Measurements from ENCODE around the gene MSI2.

Gene MSI2

GRCh38 chr17:57541049-57541448, 284.7 kb downstream of the MSI2 start:
- DNase-seq (ENCODE audit: low spot score): no peak

DNA sequence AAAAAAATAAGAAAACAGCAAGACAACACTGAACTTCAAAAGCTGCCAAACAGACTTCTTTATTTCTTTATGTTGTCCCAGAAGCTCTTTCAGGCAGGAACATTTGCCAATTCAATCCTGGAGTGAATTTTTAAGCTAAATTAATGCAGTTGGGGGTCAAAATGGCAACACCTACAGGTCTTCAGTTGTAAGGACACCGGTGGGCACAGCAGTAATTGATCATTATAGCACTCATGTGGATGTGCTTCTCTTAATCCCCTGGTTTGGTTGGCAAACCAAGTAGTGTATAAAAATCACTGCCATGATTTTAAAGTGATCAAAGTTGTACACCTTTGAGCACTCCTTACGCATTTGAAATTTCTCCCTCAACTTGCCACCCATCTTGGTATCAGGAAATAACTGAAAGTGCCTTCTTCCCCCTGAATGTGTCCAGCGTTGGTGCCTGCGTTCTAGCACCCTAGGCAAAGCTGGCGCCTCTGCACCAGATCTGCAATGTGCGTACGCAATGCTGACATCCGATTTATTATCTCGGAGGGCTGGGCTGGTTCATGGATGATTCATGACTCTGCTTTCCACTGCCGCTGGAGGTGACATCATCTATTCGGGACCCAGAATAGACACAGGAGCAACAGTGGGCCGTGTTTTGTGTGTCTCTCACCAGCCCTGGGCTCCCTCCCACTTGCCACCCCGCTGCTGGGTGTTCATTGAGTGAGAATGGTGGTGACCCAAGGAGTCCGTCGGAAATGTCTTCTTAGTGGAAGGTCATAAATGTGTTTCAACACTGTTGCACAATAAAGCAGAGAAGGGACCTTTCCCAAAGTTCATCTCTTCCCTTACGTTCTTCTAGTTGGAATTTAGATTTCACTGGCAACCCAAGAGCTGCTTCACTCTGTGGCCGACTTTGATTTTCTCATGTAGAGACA, 285.4 kb downstream of the MSI2 start:
- DNase-seq (ENCODE audit: low spot score): no peak

GRCh38 chr17:57542510-57542909, 286.2 kb downstream of the MSI2 start:
- DNase-seq (ENCODE audit: low spot score): no peak

GRCh38 chr17:57543230-57543629, 286.9 kb downstream of the MSI2 start:
- no peak for DNase-seq (ENCODE audit: low spot score)

DNA sequence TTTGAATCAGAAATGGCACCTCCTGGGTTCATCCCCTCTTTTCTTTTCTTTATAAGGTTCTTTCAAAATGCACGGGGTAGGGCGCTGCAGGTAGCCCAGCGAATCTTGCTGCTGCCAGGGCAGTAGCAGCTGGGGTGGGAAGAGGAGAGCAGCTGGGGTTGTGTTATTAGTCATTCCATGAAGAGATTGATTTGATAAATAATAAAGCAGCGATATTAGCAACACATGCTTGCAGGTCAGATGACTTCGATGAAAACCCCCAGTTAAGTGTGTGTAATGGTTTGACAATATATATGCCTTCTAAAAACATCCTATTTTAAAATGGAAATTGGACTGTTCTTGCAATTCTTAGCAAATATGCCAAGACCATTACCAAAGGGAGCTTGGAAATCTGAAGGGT, 288.1 kb downstream of the MSI2 start:
- DNase-seq (ENCODE audit: low spot score): peak; percentile 61

DNA sequence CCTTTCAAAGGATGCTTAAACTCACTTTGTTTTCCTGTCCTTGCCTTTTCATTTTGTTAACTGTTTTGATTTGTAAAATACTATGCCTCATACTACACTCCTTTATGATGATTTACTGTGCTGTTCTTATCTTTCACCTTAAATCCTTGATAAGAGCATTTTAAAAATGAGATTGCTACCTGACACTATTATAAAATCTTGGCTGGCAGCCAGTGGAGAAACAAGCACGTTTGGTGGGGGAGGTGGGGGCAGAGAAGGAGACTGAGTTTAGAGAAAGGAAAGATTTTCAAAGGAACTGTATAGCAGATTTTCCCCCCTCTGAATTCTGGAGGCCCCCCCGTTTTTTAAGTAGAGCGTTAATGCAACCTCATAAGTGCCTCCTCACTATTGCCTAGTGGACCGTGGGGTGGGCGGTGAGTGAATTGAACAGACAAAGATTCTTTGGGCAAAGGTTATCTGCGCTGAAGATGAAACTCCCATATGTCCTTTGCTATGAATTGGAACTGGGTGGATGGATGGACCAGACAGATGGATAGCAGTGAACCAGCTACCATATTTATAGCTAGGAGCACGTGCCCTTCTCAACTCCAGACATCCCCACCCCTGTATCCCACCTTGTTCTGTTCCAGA, 288.6 kb downstream of the MSI2 start:
- DNase-seq (ENCODE audit: low spot score): no peak

DNA sequence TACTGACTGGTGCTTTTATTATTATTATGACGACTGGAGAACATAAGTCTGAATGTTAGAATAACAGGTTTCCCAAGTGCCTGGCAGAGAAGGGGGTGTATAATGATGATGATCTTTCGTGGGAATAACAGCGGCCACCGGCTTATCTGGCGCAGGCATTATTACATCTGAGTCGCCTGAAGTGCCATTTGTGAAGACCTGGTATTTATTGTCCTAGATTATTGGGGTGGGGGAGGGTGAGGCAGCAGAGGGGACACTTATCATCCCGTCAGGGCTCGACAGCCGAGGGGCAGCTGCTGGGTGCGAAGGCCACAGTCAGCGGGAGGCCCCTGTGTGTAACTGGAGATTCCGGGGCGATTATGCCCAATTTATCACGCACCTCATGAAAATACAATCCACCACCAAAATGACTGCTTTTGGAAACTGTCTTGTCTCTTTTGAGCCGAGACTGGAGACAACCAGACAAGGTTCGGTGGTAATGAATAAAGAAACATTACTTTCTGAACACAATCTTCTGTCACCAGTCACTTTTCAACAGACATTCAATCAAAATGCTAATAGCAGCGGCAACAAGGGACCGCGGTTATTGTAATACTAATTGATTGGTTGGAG, 289.5 kb downstream of the MSI2 start:
- DNase-seq (ENCODE audit: low spot score): no peak

DNA sequence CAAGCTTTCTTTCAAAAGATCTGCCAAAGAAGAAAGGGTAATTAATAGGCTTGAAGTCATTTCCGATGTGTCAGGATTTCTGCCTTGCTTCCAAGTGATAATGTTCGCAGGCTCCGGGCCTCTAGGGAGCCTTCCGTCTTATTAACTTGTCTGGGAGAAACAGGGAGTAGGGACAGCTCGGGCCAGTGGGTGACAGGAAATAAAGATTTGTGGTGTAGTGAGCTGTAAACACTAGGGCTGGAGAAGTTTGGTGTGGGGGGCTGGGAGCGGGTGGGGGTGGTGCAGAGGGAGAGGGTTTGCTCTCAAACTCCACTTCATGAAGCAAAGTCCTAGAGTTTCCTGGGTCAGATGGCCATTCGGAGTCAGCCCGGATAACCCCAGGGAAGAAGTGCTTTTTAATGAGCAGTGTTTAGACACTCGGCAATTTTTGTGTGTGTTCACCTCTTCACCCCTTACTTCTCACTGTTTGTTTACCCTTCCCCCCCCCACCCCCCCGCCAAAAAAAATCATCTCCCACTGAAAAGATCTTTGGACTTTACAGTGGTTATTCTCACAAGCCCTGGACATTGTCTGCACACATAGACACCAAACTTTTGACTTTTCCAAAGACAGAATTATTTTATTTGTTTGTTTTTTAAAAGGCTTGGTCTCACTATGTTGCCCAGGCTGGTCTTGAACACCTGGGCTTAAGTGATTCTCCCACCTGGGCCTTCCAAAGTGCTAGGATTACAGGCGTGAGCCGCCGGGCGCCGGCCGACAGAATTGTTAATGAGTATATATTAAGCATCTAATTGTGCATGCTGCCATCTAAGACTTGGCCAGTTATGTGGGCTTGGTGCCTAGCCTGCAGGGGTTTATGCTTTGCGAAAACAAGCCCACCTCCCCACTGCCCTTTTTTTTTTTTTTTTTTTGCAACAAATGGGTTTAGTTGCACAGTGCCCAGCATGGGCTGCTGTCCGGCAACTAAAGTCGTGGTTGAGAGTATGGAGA, 292.4 kb downstream of the MSI2 start:
- peak; percentile 75 for DNase-seq (ENCODE audit: low spot score)

- DNase-seq (ENCODE audit: low spot score): no peak
These were observed 293.1 kb downstream of the MSI2 start for GRCh38 chr17:57549468-57549867.

DNA sequence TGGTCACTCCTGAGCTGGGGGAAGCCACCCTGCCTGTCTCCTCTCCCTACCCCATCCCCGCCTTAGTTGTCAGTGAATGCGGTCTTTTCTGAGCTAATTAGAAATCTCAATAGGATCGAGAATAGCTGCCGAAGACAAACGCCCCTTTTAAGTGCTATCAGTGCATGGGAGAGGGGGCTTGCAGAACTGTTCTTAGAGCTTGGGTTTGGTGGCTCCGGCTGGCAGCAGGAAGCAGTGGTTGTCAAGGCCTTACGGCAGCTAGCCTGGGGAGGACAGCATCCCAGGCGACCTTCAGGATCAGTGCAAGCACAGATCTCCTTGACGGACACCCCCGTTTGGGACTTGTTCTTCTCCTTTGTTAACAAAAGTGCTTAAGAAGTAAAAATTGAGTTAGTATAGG, 293.7 kb downstream of the MSI2 start:
- no peak for DNase-seq (ENCODE audit: low spot score)

DNA sequence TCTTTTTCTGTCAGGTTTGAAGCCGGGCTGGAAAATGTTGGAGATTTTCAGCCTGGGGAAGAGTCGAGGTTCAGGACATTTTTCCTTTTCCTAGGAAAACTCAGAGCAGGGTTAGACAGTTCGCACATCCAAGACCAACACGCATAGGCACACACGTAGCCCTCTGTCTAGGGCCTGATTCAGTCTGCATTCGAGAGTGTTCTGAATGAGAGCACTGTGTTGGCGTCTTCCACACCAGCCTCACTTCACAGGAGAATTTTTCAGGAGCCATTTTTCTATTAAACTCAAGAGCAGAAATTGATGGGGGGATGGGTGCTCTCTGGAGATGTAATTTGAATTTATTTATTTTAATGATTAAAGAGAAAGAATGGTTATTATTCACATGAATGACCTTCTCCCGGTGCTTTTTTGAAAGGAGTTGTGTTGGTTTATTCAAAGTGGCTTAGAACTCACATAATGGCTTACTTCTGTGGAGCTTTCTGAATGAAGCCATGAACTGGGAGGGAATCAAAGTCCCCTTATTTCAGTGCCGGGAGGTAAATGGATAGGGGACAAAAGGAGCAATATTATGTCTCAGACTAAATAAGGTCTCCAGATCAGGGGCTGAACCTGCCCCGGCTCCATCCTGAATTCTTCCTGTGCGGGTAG, 294.5 kb downstream of the MSI2 start:
- no peak for DNase-seq (ENCODE audit: low spot score)

- DNase-seq (ENCODE audit: low spot score): no peak
These were observed 295.2 kb downstream of the MSI2 start for GRCh38 chr17:57551321-57552079.

GRCh38 chr17:57552114-57552624, 295.8 kb downstream of the MSI2 start:
- peak; percentile 83 for DNase-seq (ENCODE audit: low spot score)

DNA sequence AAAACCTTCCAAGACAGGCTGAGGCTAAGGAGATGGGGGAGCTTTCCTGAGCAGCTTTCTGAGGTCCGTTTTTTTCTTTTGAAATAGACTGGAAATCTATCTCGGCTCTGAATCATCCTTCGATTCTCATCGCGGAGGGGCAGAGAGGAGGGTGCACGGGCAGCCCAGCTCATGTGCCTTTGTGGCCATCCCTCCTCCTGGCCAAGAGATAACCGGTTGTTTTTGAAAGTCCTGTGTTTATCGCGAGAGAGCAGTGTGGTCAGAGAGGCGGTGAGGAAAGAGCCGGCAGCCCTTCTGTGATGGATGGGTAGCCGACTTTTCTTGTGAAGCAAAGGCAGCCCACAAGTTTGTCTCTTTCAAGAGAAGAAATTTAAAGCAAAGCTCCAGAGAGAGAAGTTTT, 297.2 kb downstream of the MSI2 start:
- no peak for DNase-seq (ENCODE audit: low spot score)

DNA sequence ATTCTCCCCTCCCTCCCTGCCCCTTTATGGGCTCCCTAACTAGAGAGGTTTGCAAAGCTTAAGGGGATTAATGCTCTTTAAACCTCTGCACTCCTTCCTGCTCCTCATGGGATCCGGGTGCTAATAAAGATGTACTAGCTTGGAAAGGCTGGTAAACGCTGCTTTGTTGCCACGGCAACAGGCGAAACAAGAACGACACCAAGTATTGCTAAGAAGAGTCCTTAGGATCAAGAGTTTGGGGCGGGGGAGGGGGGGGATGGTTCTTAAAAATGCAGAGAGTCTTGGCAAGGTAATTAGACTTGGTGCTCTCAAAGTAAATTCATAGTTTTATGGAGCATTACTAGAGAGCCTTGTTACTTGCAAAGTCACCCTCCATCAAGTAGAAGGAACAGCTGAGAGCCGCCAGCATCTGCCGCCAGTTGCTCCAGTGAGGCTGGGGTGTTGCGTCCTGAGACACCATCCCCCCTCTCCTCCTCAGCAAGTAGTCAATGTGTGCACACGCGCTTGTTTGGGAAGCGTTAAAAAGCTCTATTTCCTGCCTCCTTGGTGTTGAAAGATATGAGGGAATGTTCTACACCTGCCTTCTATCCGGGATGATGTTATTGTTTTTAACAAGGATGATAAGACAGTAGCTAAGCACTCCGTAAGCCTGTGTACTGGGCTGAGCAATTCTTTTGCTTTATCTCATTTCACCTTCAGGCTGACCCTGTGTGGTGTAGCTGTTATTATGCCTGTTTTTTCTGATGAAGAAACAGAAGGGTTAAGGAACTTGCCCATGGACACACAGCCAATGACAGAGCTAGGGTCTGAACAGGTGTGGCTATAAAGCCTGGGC, 297.9 kb downstream of the MSI2 start:
- DNase-seq (ENCODE audit: low spot score): peak; percentile 85

DNA sequence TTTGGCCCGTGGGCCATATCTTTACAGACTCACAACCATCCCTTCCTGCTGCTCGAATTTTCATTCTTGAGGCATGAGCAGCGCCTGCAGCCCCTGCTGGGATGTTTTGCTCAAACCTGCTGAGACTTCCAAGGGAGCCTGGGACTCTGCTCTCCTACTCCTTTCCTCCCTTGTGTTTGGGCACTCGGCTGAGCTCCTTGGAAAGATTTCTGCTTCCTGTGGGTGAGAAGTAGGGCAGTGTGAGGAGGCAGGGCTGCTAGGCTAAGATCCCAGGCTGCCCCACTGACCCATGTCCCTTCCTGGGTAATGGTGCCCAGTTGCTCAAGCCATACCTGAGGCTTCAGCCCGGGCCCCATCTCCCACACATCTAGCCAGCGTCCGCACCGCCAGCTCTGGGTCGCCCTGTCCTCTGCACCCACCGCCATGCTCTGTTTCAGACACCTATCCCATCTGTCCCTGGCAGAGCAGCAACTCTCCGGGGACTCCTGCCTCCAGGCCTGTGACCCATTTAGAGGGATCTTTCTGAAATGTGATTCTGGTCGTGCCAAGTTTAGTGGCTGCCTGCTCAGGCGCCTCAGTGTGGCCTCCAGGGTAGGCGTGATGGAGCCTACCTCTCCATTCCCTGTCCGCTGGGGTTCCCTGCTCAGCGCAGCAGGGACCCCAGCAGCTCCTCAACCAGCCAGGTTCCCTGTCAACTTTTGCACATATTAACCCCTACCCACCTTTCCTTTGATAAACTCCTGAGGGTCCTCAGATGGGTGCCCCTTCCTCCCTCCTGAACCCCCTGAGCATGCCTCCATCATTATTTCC, 298.7 kb downstream of the MSI2 start:
- peak; percentile 54 for DNase-seq (ENCODE audit: low spot score)

GRCh38 chr17:57555636-57556175, 299.4 kb downstream of the MSI2 start:
- DNase-seq (ENCODE audit: low spot score): no peak

GRCh38 chr17:57556320-57556719, 300.0 kb downstream of the MSI2 start:
- DNase-seq (ENCODE audit: low spot score): no peak
